Fibroblast of mammary gland (primary cell): ENCODE data around the gene ACHE.
"Not testable (repeated sequence)": the region's sequence is repeated elsewhere in the genome, so short reads cannot be mapped to it uniquely, and the experiment has no call there.

Experiments used
- DNase-seq: peaks from one replicate; pipeline ENCODE4 v3.0.0-alpha.2; 2010; ENCODE audit warnings: low read depth
- H3K4me3 ChIP-seq: 2 replicates; pipeline ENCODE4 v1.5.1; 2011; ENCODE audit warnings: low read depth, mild to moderate bottlenecking, low read length, moderate library complexity; ENCODE audit not compliant: control insufficient read depth
- TF ChIP-seq, protein P1 (sequence below): conservative IDR thresholded peaks from 2 replicates; pipeline ENCODE4 v1.5.1; 2011; ENCODE audit warnings: low read depth, low read length, inconsistent platforms; ENCODE audit not compliant: control insufficient read depth, insufficient read depth

Gene ACHE

DNA sequence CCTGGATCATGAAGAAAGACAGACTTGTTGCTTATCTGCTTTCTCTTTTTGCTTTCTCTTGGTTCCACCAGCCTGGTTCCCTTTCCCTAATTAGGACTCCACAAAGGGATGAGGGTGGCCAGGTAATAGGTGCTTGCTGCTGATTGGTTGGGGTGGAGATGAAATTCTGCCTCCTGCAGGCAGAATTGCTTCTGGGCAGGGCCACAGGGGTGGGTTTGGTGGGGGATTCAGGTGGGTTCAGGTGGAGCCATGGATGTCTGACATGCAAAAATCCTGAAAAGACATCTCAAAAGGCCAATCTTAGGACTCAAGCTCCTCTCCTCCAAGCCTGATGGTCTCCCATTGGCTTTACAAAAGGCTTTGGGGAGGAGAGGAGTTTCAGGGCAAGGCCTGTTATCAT is 25.4 kb upstream of the ACHE start:
- TF ChIP-seq, protein P1, sequence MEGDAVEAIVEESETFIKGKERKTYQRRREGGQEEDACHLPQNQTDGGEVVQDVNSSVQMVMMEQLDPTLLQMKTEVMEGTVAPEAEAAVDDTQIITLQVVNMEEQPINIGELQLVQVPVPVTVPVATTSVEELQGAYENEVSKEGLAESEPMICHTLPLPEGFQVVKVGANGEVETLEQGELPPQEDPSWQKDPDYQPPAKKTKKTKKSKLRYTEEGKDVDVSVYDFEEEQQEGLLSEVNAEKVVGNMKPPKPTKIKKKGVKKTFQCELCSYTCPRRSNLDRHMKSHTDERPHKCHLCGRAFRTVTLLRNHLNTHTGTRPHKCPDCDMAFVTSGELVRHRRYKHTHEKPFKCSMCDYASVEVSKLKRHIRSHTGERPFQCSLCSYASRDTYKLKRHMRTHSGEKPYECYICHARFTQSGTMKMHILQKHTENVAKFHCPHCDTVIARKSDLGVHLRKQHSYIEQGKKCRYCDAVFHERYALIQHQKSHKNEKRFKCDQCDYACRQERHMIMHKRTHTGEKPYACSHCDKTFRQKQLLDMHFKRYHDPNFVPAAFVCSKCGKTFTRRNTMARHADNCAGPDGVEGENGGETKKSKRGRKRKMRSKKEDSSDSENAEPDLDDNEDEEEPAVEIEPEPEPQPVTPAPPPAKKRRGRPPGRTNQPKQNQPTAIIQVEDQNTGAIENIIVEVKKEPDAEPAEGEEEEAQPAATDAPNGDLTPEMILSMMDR = no peak
- no peak for DNase-seq
- no peak overlapping the region for H3K4me3 ChIP-seq

DNA sequence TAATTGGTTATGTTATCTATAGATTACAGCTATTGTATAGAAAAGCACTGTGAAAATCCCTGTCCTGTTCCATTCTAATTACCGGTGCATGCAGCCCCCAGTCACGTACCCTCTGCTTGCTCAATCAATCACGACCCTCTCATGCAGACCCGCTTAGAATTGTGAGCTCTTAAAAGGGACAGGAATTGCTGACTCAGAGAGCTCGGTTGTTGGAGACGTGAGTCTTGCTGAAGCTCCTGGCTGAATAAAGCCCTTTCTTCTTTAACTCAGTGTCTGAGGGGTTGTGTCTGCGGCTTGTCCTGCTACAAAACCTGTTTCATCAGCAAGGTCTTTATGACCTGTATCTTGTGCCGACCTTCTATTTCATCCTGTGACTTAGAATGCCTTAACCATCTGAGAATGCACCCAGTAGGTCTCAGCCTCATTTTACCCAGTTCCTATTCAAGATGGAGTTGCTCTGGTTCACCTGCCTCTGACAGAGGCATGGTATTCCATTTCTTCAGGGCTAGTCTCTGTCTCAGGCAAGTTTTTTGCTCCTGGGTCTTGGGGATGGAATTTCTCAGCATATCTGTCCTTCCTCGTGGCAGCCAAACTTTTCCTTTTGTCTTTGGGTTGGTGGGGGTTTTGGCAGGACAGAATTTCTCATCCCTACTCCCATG is 24.2 kb upstream of the ACHE start:
- not testable (repeated sequence) for H3K4me3 ChIP-seq, DNase-seq

DNA sequence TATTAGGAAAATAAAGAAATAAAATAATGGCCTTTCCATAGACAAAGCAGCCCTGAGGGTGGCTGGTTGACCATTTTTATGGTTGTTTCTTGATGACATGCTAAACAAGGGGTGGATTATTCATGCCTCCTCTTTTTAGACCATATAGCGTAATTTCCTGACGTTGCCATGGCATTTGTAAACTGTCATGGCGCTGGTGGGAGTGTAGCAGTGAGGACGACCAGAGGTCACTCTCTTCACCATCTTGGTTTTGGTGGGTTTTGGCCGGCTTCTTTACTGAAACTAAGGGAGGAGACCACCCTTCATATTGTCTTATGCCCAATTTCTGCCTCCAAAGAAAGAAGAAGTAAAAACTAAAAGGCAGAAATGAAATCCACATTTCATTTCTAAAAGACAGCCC is 23.6 kb upstream of the ACHE start:
- H3K4me3 ChIP-seq, DNase-seq: not testable (repeated sequence)

DNA sequence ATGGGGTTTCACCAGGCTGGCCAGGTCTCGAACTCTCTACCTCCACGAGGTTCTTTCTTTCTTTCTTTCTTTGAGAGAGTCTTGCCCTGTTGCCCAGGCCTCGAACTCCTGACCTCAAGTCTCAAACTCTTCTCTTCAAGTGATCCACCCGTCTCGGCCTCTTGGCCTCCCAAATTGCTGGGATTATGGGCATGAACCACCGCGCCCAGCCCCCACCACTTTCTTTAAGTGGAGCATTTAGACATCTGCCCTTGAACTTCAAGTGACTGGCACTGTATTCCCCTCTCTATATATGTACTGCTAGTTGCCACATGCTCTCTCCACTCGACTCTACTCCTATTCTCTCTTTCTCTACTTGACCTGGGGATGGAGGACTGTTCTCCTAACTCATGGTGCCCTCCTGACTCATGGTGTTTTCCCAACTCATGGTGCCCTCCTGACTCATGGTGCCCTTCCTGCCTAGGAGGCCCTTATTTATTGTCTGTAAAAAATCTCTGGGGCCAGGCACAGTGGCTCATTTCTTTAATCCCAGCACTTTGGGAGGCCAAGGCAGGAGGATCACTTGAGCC is 19.3 kb upstream of the ACHE start:
- TF ChIP-seq, protein P1 = no peak
- DNase-seq = peak; percentile 8
- H3K4me3 ChIP-seq = no peak overlapping the region

DNA sequence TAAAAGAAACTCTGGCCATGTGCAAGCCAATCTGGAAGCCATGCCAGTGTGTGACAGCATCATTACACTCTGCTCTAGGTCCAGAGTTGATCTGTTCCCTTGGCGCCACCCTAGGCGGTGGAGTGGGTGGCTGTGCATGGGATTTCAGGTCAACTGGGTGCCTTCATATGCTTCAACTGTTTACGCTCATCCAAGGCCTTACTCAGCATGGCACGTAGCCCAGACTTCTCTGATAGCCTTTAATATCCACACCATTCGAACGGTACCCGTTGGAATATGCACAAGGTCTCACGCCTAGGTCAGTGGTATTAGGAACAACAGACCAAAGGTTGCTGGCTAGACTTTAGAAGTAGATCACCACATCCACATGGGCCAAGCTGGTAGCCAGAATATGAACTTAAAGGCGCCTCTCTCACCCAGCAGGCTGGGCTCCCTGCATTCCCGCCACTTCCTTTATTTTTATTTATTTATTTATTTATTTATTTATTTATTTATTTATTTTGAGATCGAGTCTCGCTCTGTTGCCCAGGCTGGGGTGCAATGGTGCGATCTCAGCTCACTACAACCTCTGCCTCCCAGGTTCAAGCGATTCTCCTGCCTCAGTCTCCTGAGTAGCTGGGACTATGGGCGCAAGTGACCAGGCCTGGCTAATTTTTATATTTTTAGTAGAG is 18.7 kb upstream of the ACHE start:
- H3K4me3 ChIP-seq = no peak overlapping the region
- DNase-seq = peak; percentile 6
- TF ChIP-seq, protein P1 = no peak

DNA sequence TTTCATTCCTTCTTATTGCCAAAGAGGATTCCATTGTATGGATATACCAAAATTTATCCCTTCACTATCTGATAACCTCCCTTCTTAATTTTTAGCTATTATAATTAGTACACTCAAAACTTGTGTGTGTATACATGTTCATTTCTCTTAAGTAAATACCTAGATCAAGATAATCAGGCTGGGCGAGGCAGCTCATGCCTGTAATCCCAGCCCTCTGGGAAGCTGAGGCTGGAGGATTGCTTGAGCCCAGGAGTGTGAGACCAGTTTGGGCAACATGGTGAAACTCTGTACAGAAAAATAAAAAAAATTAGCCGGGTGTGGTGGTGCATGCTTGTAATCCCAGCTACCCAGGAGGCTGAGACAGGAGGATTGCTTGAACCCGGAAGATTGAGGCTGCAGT is 15.8 kb upstream of the ACHE start:
- no peak for DNase-seq
- no peak overlapping the region for H3K4me3 ChIP-seq
- TF ChIP-seq, protein P1 = no peak

DNA sequence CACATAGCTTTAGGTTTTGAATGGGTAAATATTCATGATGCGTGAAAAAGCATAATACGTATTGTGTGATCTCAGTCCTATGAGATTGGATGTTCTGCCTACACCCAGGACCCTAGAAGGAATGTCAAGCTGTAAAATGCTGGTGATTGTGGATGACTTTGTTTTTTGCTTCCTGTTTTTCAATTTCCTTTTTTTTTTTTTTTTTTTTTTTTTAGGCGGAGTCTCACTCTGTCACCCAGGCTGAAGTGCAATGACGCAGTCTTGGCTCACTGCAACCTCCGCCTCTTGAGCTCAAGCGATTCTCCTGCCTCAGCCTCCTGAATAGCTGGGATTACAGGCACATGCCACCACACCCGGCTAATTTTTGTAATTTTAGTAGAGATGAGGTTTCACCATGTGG is 14.8 kb upstream of the ACHE start:
- not testable (repeated sequence) for H3K4me3 ChIP-seq, DNase-seq

DNA sequence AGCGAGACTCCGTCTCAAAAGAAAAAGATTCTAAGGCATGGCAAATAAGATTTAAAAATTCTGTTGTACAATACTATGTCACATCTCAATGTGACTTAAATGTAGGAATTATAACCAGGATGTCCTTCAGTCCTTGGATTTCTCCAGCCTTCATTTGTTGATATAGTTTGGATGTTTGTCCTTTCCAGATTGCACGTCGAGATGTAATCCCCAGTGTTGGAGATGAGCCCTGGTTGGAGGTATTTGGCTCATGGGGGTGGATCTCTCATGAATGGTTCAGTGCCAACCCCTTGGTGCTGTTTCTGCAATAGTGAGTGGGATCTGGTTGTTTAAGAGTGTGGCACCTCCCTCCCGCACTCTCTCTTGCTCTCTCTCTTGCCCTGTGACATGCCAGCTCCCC is 12.8 kb upstream of the ACHE start:
- DNase-seq = no peak
- no peak overlapping the region for H3K4me3 ChIP-seq
- TF ChIP-seq, protein P1 = no peak
